Amniotic epithelial cell (primary cell): ENCODE data around the gene NPTXR.

Experiments
- DNase-seq: peaks from one replicate; pipeline ENCODE4 v3.0.0-alpha.2; 2010; ENCODE audit warnings: low read depth

The NPTXR gene

GRCh38 chr22:38770257-38770949, 73.4 kb downstream of the NPTXR start:
- DNase-seq = no peak
